GM19468 (cell line): ENCODE results near the gene KRT12.
"Not testable (repeated sequence)": the region's sequence is repeated elsewhere in the genome, so short reads cannot be mapped to it uniquely, and the experiment has no call there.

Source experiments
- ATAC-seq: cut with Tn5 transposase; IDR thresholded peaks from one replicate; pipeline ENCODE4 v1.9.1; 2021; ENCODE audit warnings: mild to moderate bottlenecking, moderate library complexity, moderate number of reproducible peaks; ENCODE audit not compliant: unreplicated experiment; ENCODE audit errors: extremely low read depth

The KRT12 gene

DNA sequence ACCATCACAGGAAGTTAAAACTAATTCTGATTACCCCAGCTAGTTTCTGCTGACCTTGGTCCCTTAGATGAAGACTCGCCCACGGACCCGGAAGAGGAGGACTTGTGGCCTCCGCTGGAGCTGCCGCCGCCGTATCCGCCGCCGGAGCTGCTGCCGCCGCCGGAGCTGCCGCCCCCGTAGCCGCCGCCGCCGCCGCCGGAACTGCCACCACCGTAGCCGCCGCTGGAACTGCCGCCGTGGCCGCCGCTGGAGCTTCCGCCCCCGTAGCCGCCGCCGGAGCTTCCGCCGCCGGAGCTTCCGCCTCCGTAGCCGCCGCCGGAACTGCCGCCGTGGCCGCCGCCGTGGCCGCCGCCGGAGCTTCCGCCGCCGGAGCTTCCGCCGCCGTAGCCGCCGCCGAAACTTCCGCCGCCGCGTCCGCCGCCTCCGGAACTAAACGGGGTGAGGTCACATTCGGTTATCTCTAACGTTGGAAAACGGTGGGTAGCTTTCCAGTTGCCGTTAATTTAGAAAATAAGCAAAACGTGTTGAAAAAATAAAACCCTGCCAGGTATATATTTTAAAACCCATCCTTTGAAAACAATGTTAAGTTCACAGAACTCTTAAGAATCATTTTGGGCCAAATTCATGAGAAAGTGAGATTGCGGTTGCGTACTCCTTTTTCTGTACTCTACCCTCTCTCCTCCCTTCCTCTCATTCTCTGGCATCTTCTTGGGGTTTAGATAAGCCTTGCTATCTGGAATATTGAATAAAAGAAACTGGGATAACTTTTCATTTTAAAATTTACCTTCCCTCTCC lies 48.1 kb downstream of the KRT12 start:
- peak; percentile 59 for ATAC-seq

DNA sequence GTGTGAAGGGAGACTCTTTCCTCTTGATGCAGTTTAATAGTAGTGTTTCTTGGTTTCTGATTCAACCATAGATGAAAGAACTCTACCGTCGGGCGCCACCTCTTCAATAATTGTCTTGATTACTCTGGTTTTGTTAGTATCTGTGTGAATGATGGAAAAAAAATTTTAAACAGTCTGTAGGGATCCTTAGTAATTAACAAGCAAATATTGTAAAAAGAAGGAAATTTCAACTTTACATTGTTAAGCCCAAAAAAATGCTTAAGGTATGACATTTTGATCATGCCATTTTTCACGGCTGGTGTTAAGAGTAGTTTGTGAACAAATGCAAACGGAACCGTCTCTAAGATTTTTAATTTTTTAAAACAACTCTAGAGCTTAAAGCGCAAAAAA lies 48.7 kb downstream of the KRT12 start:
- no peak for ATAC-seq

DNA sequence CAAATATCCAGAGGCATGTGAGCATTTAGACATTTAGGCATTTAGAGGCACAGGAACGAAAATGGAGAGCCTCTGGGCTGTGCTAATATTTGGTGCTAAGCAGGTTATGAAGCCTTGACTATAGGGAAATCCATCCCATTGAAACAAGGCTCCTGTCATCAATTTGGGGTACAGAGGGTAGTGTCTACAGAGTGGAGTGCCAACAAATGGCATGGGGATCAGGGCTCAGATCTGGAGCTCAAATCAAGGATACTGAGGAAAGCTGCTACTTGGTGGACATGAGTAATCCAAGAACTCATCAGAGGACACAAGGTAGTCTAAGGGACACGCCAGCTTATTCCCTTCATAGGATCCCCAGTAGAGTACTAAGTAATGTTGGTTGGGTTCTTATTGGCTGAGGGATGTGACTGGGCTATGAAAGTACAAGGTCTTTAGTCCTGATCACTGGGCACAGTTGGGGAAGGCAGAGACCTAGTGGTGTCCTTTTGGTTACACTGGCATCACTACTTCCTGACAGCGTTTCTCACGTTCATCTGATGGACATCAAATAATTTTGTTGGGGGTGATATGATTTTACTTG lies 49.8 kb downstream of the KRT12 start:
- ATAC-seq, result no peak

DNA sequence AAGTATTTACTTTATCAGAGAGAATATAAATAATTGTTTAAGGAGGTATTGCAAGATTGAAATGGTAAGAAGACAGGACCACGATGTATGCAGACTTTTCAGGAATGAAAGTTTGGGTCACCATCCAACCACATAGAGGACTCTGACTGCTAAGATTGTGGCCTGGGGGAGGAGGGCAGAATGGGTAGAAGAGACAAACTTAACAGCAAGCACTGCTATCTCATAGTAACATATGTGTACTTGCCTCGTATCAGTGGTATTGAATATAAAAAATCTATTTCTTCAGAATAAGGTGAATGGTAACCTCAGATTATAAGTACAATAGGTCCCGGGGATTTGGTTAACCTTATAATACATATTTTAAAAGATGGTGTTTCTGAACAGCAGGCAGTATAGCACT lies 50.5 kb downstream of the KRT12 start:
- ATAC-seq, result no peak

DNA sequence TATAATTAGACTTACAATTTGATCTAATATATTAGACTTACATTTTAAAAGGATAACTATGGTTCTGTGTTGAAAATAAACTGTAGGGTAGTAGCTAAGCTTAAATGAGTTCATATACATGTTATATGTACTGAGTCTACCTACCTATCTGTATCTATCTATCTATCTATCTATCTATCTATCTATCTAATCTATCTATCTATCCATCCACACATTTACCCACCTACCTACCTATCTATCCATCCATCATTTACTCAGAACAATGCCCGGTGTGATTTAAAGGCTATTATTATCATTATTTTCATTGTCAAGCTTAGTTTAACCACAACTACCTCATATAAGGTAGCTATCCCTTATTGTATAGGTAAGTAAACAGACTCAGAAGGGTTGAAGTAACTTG lies 51.6 kb downstream of the KRT12 start:
- ATAC-seq, result no peak

DNA sequence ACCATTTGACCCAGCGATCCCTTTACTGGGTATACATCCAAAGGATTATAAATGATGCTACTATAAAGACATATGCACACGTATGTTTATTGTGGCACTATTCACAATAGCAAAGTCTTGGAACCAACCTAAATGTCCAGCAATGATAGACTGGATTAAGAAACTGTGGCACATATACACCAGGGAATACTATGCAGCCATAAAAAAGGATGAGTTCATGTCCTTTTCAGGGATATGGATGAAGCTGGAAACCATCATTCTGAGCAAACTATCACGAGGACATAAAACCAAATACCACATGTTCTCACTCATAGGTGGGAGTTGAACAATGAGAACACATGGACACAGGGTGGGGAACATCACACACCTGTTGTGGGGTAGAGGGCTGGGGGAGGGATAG lies 52.4 kb downstream of the KRT12 start:
- ATAC-seq, result not testable (repeated sequence)

- no peak for ATAC-seq
Measured at GRCh38 chr17:40813804-40814203, 53.2 kb downstream of the KRT12 start.

DNA sequence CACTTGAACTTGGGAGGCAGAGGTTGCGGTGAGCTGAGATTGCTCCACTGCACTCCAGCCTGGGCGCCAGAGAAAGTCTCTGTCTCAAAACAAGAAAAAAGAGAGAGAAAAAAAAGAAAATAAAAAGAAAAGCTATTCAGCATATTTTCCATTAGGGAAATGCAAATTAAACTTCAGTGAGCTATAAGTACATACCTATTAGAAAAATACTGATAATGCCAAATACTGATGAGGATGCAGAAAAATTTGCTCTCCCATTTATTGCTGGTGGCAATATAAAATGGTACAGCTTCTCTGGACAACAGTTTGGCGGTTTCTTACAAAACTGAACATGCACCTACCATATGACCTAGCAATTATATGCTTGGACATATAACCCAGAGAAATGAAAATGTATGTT lies 54.4 kb downstream of the KRT12 start:
- no peak for ATAC-seq
